SH-SY5Y (cell line): ENCODE measurements around the gene TSSK6.

Experiments used
- GATA2 ChIP-seq: IDR thresholded peaks from 2 replicates; pipeline ENCODE4 v1.6.1; 2011; ENCODE audit warnings: mild to moderate bottlenecking, low read depth, low read length
- GATA3 ChIP-seq: IDR thresholded peaks from 2 replicates; pipeline ENCODE4 v1.6.1; 2011; ENCODE audit warnings: low read depth, mild to moderate bottlenecking, low read length, moderate library complexity

GRCh38 chr19:19558636-19559035, 43.3 kb upstream of the TSSK6 start:
- TF ChIP-seq GATA2 (no peak), GATA3 (no peak)
